ENCODE measurements around the gene SSTR4.

Gene SSTR4

DNA sequence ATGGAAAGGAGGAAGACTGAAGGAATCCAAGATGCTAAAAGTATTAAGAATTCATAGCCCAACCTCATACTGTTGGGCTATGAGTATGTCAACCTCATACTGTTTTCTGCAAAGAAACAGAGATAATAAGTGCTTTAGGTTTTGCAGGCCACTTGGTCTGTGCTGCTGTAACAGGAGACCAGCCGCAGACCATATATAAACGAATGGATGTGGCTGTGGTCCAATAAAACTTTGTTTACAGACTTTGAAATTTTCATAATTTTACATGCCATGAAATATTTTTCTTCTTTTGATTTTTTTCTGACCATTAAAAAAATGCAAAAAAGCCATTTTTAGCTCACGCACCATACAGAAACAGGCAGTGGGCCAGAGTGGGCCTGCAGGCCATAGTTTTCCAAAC is 28.1 kb downstream of the SSTR4 start:
- no peak for DNase-seq

DNA sequence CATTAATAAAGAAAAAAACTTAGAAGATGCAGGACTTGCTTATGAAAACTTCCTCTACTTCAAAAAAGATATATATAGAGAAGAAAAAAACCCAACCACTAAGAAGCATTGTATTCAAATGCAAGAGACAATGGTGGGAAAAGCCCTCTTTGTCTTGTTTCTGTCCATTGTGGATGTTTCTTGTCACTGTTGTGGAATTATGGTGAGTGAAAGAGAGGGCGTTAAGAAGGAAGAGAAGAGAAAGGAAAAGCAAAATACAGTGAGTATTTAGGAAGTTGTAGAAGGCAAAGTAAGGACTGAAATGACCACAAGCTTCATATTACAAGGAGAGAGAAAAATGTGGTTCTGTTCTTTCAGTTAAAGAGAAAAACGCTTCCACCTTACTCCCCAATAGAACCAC is 28.5 kb downstream of the SSTR4 start:
- DNase-seq = no peak

DNA sequence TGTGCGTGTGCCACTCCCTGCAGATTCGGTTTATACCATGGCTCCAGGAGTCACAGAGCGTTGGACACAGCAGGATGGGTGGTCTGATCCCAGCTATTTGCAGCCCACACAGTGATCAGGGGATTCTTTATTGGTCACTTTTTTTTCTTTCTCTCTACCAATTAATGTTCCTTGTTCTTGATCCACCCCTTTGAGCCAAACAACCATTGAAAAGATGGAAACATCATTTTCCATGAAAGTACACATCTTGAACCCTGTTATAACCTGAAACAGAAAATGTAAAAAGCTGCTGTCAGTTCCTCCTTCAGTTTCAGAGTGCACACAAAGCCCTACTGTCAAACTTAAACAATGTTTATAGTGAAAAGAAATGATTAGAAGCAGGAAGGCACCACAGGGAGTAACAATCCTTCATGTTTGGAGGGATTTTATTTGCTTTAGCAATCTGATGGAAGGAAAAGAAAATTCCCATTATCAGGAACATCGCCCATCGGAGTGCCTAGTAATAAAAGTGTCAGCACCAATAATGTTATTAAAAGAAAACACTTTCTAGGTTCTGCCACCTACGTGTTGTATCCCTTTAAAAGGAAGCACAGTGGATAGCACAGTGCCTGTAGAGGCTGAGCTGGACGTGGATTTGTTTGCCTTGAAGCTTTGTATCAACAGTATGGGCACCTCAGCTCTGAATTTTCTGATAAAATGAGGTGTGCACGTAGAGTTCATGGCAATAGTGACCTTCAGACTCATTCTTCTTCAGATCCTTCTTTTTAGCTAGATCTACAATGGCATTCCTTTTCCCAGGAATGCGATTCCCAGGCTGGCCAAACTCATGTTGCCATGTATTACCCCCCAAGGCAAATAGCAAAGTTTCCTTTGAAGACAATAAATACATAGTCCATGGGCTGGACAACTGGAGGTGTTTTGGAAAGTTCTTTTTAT is 30.4 kb downstream of the SSTR4 start:
- no peak for DNase-seq

DNA sequence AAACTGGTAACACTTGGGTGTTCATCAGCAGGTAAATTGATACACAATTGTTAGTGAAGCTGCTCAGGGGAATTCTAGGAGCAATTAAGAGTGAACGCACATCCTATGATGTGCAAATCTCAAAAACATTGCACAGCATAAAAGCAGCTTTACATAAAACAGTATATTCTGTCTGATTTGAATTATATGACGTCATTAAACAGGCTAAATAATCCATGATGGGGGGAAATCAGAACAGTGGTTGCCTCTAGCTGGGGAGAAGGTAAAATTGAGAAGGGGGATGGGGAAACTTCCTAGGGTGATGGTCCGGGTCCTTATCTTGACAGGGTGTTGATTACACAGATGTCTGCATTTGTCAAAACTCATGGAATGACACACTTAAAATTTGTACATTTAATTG is 31.7 kb downstream of the SSTR4 start:
- DNase-seq = no peak

DNA sequence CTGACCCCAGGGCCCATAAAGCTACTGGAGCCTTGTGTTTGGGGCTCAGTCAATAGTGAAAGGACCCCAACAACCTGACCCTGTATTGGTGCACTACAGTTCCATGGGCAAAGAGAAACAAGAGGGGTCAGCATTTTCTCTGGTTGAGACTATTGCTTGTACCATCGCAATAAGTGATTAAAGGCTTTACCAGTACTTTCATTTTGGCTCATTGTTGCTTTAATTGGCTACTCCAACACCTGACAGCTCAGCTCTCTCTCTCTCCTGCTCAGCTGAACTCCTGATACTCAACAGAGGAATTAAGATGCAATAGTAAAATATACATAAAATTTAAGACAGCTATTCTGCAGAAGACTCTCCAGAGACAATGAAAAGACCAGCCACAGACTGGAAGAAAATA is 33.2 kb downstream of the SSTR4 start:
- DNase-seq = no peak

DNA sequence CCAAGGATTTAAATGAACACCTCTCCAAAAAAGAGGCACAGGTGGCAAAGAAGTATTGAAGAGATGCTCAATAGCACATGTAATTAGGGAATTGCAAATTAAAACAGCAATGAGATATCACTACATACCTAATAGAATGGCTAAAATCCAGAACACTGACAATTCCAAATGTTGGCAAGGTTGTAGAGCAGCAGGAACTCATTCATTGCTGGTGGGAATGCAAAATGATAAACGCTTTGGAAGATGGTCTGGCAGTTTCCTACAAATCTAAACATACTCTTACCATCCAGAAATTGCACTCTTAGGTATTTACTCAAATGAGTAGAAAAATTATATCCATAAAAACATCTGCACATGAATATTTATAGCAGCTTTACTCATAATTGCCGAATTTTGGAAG is 34.0 kb downstream of the SSTR4 start:
- no peak for DNase-seq

DNA sequence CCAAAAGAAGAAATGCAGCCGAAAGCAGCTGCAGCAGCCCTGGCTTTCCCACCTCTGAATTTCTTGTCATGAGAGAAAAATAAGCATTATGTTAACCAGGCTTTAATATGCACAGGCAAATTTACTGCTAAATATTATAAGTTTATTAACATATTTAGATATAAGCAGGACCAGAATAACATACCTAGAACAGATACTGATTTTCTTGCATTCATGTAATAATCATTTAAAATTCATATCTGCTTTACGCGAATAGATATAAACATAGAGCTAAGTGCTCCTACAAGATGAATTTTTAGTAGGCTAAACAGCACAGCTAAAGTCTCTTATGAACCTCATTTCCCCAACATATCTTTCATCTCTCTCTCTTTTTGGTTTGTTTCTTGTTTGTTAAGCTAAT is 36.3 kb downstream of the SSTR4 start:
- no peak for DNase-seq

DNA sequence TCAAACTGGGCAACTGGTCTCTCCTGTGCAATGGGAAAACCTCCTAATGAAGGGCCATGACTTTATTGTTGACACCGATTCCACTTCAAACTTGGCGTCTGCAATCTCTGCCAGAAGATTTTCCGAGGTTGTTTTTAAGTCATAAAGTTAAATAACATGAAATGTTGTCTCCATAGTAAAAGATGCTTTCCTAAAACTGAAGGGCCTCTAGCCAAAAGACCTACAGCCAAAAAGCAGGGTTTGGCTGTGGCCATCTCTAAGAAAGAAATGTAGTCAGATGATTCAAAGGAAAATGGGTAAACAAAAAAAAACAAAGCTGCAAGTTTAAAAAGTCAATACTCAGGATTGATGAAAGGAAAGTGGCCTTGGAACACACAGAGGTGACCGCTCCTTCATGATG is 36.9 kb downstream of the SSTR4 start:
- DNase-seq = no peak

DNA sequence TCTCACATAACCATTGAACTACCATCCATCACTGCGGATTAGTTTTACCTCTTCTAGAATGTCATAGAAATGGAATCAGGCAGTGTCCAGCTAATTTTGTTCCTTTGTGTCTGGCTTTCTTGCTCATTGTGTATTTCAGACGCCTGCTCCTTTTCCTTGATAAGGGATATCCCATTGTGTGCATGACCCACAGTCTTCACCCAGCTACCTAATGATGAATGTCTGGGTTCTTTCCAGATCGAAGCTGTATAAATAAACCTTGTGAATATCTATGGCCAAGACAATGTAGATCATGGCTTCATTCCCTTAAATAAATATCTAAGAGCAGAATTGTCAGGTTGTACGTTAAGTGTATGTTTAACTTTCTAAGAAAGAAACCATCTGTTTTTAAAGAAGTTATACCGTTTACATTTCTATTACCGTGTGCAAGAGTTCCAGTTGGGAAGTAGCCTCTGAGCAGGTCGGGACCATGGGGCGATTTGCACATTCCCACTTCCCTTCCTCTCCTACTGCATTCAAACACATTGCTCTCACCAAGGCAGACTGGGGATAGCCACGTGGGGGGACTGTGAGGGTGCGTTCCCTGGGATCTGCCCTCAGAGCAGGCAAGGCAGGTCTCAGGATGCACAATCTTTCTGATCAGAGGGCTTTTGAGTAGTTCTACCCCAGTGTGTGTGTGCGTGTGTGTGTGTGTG is 37.9 kb downstream of the SSTR4 start:
- no peak for DNase-seq

DNA sequence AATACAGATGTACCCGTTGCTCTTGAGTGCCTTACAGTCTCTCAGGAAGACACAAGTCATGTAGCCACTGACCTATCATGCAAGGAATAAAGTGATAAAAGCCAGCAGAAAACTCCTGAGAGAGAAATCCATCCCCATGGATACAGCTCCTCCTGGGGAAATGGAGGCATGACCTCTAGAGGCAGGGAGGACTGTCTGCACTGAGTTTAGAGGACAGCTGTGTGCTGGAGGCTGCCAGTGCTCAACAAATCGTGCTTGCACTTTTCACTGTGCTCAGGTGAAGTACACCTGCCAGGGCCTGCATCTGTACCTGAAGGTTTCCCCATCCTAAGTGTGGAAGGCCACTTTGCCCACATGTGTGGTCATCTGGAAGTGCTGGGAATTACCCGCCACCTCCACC is 38.9 kb downstream of the SSTR4 start:
- no peak for DNase-seq

DNA sequence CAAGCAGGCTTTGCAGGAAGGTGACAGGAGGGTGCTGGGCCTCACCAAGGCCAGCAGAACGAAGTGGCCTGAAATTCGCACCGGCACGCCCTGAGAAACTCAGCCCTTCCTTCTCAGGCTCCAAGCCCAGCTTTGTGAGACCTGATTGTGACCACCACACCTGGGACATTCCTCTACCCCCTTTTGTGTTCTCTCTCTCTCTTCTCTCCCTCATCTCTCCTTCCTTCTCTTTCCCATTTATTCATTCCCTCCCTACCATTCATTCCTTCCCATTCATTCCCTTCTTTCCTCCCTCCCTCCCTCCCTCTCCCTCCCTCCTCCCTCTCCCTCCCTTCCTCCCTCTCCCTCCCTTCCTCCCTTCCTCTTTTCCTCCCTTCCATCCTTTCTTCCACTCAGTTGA is 42.2 kb downstream of the SSTR4 start:
- no peak for DNase-seq

DNA sequence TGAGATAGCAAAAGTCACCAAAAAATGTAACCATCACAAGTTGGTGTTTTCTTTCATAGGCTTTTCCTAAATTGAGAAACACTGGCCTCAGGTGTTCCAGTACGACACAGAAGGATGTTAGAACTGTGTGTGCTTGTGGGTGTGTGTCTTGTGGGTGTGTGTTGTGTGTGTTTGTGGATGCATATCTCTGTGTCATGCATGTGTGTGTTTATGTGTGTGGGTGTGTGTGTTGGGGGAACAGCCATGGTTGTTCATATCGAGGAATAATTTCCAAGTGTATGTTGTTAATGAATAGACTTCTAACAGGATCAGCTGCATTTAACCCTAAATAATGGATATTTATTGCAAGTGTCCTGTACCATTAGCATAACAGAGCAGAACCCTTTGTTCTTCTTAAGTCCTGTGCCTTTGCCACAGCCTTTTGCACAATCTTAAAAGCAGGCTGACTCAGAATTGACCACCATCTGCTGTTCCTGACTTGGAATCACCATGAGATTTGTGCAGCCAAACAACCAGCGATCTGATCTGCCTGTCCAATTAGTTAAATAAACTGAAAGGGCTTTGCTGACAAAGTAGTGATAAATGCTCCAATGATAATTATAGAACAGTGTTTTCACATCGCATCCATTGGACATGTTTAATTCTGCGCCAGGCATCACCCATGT is 43.4 kb downstream of the SSTR4 start:
- no peak for DNase-seq

DNA sequence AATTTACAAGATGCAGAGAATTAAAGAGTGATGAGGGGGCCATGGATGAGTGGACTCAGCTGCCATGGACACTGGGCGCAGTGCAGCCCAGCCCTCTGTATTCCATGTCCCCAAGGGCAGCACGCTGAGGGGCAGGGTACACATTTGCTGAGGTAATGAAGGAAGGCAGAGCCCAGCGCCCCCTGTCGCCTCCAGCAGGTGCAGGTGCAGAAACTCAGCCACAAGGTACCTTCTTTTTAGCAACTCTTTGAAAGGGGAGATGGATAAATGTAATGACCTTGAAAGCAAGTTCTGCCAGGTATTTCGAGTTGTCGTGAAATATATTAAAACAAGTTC is 43.9 kb downstream of the SSTR4 start:
- DNase-seq = no peak

DNA sequence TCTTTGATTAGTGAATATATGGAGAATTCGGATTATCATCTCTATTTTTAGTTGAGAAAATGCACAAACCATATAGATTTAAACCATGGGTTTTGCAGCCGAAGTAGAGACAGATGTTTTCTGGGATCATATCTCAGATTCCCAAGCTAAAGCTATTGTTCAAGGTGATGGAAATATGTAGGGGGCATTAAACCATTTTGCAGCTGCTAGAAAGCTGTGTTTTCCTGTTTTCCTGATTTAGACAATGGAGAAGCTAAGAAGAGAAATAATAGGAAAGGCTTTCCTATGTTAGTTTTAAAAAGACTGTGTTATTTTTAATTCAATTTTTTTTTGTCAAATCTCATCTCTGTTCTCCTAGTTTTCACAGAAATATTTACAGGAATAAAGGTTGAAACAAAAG is 44.8 kb downstream of the SSTR4 start:
- DNase-seq = no peak

DNA sequence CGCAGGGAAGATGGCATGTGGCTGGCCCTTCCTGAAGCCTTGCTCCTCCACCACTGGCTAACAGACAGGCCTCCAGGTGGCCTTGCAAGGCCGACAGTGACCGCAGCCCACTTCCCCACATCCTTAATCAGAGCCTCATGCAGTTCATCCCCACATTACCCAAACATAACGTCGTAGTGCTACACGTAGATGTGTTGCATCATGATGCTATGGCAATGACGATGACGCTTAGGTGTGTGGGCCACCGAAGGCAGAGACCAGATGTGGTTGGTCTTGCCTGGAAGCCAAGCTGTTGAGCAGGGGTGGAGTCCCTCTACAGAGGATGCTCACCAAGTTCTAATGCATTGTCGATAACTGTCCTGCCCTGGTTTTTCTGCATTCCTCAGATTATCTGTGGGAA is 45.4 kb downstream of the SSTR4 start:
- no peak for DNase-seq

DNA sequence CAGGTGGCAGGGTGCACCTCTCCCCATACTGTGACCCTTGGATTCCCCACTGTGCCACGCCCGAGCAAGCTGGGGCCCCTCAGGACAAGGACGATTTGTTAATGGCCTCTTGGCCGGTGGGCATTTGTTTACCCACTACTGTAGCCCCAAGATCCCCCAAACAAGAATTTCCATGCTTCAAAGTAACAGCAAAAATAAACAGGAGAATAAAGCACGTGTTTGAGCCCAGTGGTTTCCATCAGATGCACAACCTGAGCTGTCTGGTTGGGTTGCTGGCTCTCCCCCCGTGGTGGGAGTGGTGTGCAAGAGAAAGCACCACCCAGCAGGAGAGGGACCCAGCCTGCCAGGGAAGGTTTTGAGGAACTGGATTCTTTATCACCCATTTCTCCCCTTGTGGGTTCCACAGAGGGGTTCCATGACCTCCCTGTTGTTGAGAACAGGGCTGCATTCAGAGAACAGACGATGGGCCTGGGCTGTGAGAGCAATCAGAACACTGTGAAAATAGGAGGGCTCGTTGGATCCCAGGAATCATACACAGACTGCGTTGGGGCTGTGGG is 46.2 kb downstream of the SSTR4 start:
- DNase-seq = no peak

DNA sequence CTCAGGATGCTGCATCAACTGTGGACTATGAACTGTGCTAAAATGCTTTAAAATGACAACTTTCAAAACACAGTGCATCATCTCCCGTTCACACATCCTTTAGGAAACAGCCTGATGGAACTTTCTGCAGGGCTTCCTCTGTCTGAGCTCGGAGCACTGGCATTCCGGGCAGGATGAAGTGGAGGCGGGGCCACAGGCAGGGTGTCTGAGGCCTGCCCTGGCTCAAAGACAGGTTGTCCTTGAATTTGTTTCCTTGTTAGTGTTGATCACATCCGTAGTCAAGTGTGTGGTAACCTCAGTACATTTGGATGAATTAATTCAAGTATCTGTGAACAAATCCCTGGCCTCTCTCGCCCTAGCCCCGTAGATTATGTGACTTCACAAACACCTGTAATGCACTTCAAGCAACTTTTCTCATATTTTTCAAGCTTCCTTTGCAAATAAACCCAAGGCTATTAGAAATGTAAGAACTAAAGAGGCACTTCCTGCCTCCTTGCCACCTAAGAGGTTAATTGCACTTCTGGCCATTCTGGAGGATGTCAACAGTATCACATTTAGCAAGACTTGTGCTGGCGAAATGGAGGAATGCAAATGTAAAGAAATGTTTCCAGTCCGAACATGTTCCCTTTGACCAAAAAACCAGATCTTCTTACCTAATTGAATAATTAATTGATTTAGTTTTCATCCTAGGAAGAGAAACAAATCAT is 47.9 kb downstream of the SSTR4 start:
- DNase-seq = no peak

DNA sequence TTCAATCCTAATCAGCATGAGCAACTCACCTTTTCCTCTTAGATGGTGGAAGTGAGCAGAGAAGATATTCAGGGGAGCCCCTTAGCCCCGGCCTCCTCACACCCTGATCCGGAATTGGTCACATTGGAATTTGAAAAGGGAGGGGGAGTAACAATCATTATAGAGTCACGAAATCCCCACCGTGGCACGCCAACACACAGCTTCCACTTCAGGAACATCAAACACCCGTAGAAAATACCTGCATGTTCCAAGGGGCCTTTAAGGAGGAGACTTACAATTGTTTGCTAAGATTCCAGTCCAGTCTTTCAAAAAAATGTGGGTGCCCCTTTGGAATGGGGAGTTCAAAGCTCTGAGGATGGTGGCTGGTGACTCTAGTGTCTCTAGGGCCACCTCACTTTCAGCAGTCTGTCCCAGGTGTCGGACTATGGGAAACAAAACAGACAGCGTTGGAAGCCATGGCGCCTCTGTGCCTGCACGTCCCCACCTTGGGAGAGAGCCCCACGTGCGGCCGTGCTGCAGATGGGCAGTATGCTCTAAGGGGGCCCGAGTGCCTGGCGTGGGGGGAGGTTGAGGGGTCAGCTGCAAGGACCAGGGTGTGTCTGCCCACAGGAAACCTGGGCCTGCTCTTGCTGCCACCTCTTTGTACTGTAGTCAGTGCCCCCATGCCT is 48.6 kb downstream of the SSTR4 start:
- DNase-seq = no peak

DNA sequence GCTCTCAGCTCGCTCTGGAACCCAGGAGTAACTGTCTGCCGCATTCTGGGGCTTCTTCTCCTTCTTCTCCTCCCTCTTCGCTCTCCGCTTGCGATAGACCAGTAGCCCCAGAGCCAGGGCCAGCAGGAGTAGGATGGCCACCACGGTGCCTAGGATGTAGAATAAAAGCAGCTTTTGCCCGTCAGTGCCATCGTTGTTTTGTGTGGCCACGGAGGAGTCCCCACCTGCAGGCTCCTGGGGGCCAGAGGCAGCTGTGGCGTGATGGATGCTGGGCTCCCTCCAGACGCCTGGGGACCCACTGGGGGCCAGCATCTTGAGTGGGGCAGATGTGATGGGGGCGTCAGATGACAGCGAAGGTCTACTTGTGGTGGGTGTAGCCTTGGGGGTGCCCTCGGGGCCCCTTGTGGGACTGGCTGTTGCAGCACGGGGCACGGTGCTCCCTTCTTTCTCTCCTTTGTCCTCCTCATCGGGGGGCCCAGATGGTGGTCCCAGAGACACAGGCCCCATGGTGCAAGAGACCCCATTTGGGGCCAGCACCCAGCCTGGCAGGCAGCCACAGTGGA is 49.3 kb downstream of the SSTR4 start:
- no peak for DNase-seq

DNA sequence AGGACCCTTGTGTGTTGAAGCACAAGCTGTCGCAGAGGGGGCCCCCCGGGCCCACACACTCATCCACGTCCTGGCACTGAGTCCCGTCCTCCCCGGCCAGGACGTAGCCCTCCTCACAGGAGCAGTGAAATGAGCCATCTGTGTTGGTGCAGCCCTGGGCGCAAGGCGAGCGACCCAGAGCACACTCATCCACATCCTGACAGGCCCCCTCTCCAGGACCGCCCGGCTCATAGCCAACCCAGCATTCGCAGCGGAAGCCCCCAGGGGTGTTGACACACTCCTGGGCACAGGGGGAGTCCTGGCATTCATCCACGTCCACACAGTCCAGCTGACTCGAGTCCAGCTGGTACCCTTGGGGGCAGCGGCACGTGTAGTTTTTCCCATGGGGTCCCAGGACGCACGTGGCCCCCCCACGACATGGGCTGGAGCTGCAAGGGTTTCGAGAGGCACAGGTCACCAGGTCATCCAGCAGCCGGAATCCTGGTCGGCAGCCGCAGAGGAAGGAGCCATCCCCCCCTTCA is 49.8 kb downstream of the SSTR4 start:
- no peak for DNase-seq
